Heart left ventricle (tissue), 16 donors: ENCODE results near the gene CD68. TPM values are rescaled to one million over a fixed set of nuclear protein-coding genes. Genes with fewer than 3 reads are reported as not detected.

Experiments
- ATAC-seq, 4 donors: fragments of 200-7000 bp; cut with Tn5 transposase; one replicate each; pipeline ENCODE4 v1.9.1; 2020 to 2022; ENCODE audit warnings: moderate library complexity in 4 of 4, mild to moderate bottlenecking in 3 of 4, moderate number of reproducible peaks in 1 of 4
- DNase-seq, 5 donors: peaks; one replicate each; pipeline ENCODE4 v3.0.0-alpha.2; 2020
- H3K27ac ChIP-seq, 12 donors: fragments of 200-600 bp; sonication (generic) in 4 of 12; one replicate each; pipeline versions ENCODE4 v1.5.0 to v1.8.0; 2016 to 2022; ENCODE audit warnings: mild to moderate bottlenecking in 2 of 12
- H3K27me3 ChIP-seq, 9 donors: fragments of 200-600 bp; sonication (generic) in 2 of 9; one replicate each; pipeline versions ENCODE4 v1.5.1 to v1.8.0; 2016 to 2022; ENCODE audit warnings: mild to moderate bottlenecking in 3 of 9
- H3K36me3 ChIP-seq, 9 donors: fragments of 200-600 bp; sonication (generic) in 2 of 9; one replicate each; pipeline versions ENCODE4 v1.5.0 to v1.8.0; 2018 to 2022; ENCODE audit warnings: mild to moderate bottlenecking in 2 of 9
- H3K4me1 ChIP-seq, 12 donors: fragments of 200-600 bp; sonication (generic) in 4 of 12; one replicate each; pipeline versions ENCODE4 v1.5.0 to v1.8.0; 2016 to 2022; ENCODE audit warnings: mild to moderate bottlenecking in 3 of 12
- H3K4me3 ChIP-seq, 12 donors: fragments of 200-600 bp; sonication (generic) in 4 of 12; one replicate each; pipeline versions ENCODE4 v1.5.0 to v1.8.0; 2017 to 2022; ENCODE audit warnings: mild to moderate bottlenecking in 9 of 12, moderate library complexity in 4 of 12
- H3K9me3 ChIP-seq, 12 donors: fragments of 200-600 bp; sonication (generic) in 4 of 12; one replicate each; pipeline versions ENCODE4 v1.5.0 to v1.8.0; 2016 to 2022; ENCODE audit warnings: mild to moderate bottlenecking in 1 of 12
- POLR2A ChIP-seq, 2 donors: fragments of 450-650 bp; IDR thresholded peaks; one replicate each; pipeline ENCODE4 v1.6.1; 2017; ENCODE audit warnings: antibody characterized with exemption in 2 of 2, mild to moderate bottlenecking in 2 of 2, moderate library complexity in 2 of 2
- WGBS, 4 donors: extraction: QIAGEN DNeasy Blood & Tissue Kit in 2 of 4; methylation state at CpG; one replicate each; pipeline versions ENCODE4 v1.1.5 to v1.1.7; 2013 to 2018; 5-methylcytosine and 5-hydroxymethylcytosine counted together
- intact Hi-C, 10 donors: fragments of 100-400 bp; cut with DNase I; formaldehyde crosslinking; loops; one replicate each; pipeline versions ENCODE4 v1.11.1 to v1.14.2; 2022
- polyA plus RNA-seq, 2 donors: library from polyadenylated mRNA; stranded (reverse); fragments of 200-250 nt; gene quantifications; one replicate each; pipeline ENCODE4 v1.2.3, GENCODE V29; 2013
- total RNA-seq, 9 donors: library from RNA; depleted of rRNA in 2 of 9; stranded (reverse); fragments of >200 nt in 2 of 9; fragmentation: NEBNext Ultra II Directional in 3 of 9; extraction: Animal tissue kit (Norgen Biotek cat#: 25700) in 3 of 9; gene quantifications; one replicate each; pipeline versions ENCODE4 v1.1.0 to v1.2.4, GENCODE V29; 2016 to 2023
- TF ChIP-seq, protein P1 (sequence below), 12 donors: fragments of 200-600 bp; sonication (generic) in 4 of 12; IDR thresholded peaks; one replicate each; pipeline versions ENCODE4 v1.5.0 to v1.8.0; 2018 to 2022; ENCODE audit warnings: antibody characterized with exemption in 12 of 12, mild to moderate bottlenecking in 5 of 12
- donor health status: ischemic (EF 13 %, LVEDD 7.1; RV severe dilation, severe dysfunction).
- donor health status: healthy with polysubstance abuse.
- donor health status: DM: no; HTN: yes; CAD: no.
- donor health status: DM: no; HTN: no; CAD: no.
- donor health status: ischemic (EF 25% LVEDD 6.9; RV normal size, moderate dysfunction).
- donor health status: ischemic (EF 25% LVEDD 5.7; RV mildly dilated, moderate dysfunction).
- donor health status: healthy.
- donor health status: DM: yes; HTN: yes; CAD: no.
- donor health status: ischemic (EF 35%, LVEDD 5.7; RV mildly dilated, moderate dysfunction).
- donor health status: nonischemic (EF 11% LVEDD 7.7; RV severe dilation, severe dysfunction).
- donor health status: DM: yes; HTN: yes; CAD: no.
- donor health status: PGD.
- donor health status: ischemic (EF 29% LVEDD 5.4; RV normal size, mild dysfunction).
- donor health status: nonischemic (EF 23%, LVEDD 6.1; RV moderate dilation, normal function).

The CD68 gene
- total and polyA plus RNA-seq, 11 donors: 9.9 to 324 (median 22.5) TPM

- intact Hi-C loops: no loop called here
- peak within 1 kb of the TSS; percentile 84 to 96 (median 94) for H3K27ac ChIP-seq
- DNase-seq (peak; percentile 100), ATAC-seq (peak; percentile 98 to 99 (median 98))
- H3K9me3 ChIP-seq: no peaks in the 10 kb centered on the region
- WGBS, 4 donors: 0 to 1% (median 0%) methylated on average over 44 to 93 of the region's 93 CpGs
- peak; percentile 55 to 81 for TF ChIP-seq POLR2A (IDR thresholded peaks at IDR 0.05)
- TF ChIP-seq, protein P1, sequence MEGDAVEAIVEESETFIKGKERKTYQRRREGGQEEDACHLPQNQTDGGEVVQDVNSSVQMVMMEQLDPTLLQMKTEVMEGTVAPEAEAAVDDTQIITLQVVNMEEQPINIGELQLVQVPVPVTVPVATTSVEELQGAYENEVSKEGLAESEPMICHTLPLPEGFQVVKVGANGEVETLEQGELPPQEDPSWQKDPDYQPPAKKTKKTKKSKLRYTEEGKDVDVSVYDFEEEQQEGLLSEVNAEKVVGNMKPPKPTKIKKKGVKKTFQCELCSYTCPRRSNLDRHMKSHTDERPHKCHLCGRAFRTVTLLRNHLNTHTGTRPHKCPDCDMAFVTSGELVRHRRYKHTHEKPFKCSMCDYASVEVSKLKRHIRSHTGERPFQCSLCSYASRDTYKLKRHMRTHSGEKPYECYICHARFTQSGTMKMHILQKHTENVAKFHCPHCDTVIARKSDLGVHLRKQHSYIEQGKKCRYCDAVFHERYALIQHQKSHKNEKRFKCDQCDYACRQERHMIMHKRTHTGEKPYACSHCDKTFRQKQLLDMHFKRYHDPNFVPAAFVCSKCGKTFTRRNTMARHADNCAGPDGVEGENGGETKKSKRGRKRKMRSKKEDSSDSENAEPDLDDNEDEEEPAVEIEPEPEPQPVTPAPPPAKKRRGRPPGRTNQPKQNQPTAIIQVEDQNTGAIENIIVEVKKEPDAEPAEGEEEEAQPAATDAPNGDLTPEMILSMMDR (IDR thresholded peaks at IDR 0.05): peak; percentile 43 to 80 (median 65)
- peaks cover 4 to 44% (median 32%) of the 10 kb centered on the region in 12 donors for H3K4me1 ChIP-seq
- no peaks in the 10 kb centered on the region for H3K27me3 ChIP-seq
- peaks cover 0 to 16% (median 9%) of the 10 kb centered on the region in 9 donors for H3K36me3 ChIP-seq
- peak within 1 kb of the TSS; percentile 68 to 98 (median 86) for H3K4me3 ChIP-seq
Measured at GRCh38 chr17:7614425-7615264, 35.2 kb downstream of the CD68 start, which contains the start of gene FXR2. FXR2 (minus strand) TSS chr17:7614897; CDS start chr17:7614532, 365 bp downstream.

GRCh38 chr17:7615265-7615747, 35.9 kb downstream of the CD68 start:
- Histone ChIP-seq H3K9me3 (no peaks in the 10 kb centered on the region), H3K36me3 (peaks cover 0 to 12% (median 9%) of the 10 kb centered on the region in 9 donors), H3K4me3 (peak overlapping the region in 11 of 12 donors; percentile 33 to 98 (median 71)), H3K27me3 (no peaks in the 10 kb centered on the region), H3K27ac (peak overlapping the region in 11 of 12 donors; percentile 72 to 94 (median 86)), H3K4me1 (peaks cover 4 to 41% (median 31%) of the 10 kb centered on the region in 12 donors)
- no peak for ATAC-seq
- no peak for DNase-seq
- WGBS, 4 donors: 7 to 13% (median 8%) methylated on average over 27 to 28 of the region's 28 CpGs
- intact Hi-C loops: no loop called here
- TF ChIP-seq, protein P1 (IDR thresholded peaks at IDR 0.05): no peak
- TF ChIP-seq POLR2A (IDR thresholded peaks at IDR 0.05): no peak

- WGBS, 4 donors: 77 to 82% (median 78%) methylated on average over 5 of the region's 5 CpGs
- no peak for TF ChIP-seq POLR2A (IDR thresholded peaks at IDR 0.05)
- TF ChIP-seq, protein P1 (IDR thresholded peaks at IDR 0.05): no peak
- intact Hi-C loops: no loop called here
- ATAC-seq: no peak
- Histone ChIP-seq H3K36me3 (no peaks in the 10 kb centered on the region), H3K4me3 (no peak overlapping the region), H3K27ac (no peak overlapping the region), H3K9me3 (no peaks in the 10 kb centered on the region), H3K4me1 (peaks cover 0 to 10% (median 4%) of the 10 kb centered on the region in 12 donors), H3K27me3 (no peaks in the 10 kb centered on the region)
- DNase-seq: no peak
Measured at GRCh38 chr17:7618608-7619007, 39.2 kb downstream of the CD68 start.

- H3K27ac ChIP-seq: no peak overlapping the region
- intact Hi-C loops: no loop called here
- WGBS, 4 donors: 94 to 99% (median 94%) methylated on average over 8 of the region's 8 CpGs
Measured at GRCh38 chr17:7620835-7621234, 41.4 kb downstream of the CD68 start.

More at GRCh38 chr17:7620835-7621234, 41.4 kb downstream of the CD68 start:
- no peak for TF ChIP-seq POLR2A (IDR thresholded peaks at IDR 0.05)
- TF ChIP-seq, protein P1 (IDR thresholded peaks at IDR 0.05): no peak
- Histone ChIP-seq H3K4me1 (peaks cover 0 to under 1% (median 0%) of the 10 kb centered on the region in 12 donors), H3K27me3 (no peaks in the 10 kb centered on the region), H3K36me3 (peaks cover 0 to 3% (median under 1%) of the 10 kb centered on the region in 9 donors), H3K4me3 (no peak overlapping the region), H3K9me3 (no peaks in the 10 kb centered on the region)
- ATAC-seq (no peak), DNase-seq (no peak)
